ENCODE data around the gene ETDA.
"Not testable (repeated sequence)": the region's sequence is repeated elsewhere in the genome, so short reads cannot be mapped to it uniquely, and the experiment has no call there.

ETDA gene

GRCh38 chrX:135252011-135252518, at the start of gene ETDA:
TSS of gene ETDA (plus strand) at chrX:135252061. CDS start at chrX:135253277, 1,216 bp downstream.
- not testable (repeated sequence) for ATAC-seq

GRCh38 chrX:135206427-135206826, 45.4 kb upstream of the ETDA start:
- ATAC-seq = not testable (repeated sequence)

GRCh38 chrX:135213200-135213844, 38.5 kb upstream of the ETDA start:
- peak; percentile 93 to 98 for ATAC-seq

- ATAC-seq = not testable (repeated sequence)
Observed at GRCh38 chrX:135245989-135246388, 5.9 kb upstream of the ETDA start.

GRCh38 chrX:135256087-135256684, 4.3 kb downstream of the ETDA start:
- not testable (repeated sequence) for ATAC-seq

GRCh38 chrX:135256923-135257322, 5.1 kb downstream of the ETDA start:
- ATAC-seq = no peak

GRCh38 chrX:135257469-135257868, 5.6 kb downstream of the ETDA start:
- ATAC-seq = no peak

- not testable (repeated sequence) for ATAC-seq
Observed at GRCh38 chrX:135260976-135261375, 9.1 kb downstream of the ETDA start.

- not testable (repeated sequence) for ATAC-seq
Observed at GRCh38 chrX:135263376-135263775, 11.5 kb downstream of the ETDA start.

- no peak for ATAC-seq
Observed at GRCh38 chrX:135264206-135264605, 12.3 kb downstream of the ETDA start.

GRCh38 chrX:135273162-135273561, 21.3 kb downstream of the ETDA start:
- no peak for ATAC-seq

GRCh38 chrX:135275973-135276372, 24.1 kb downstream of the ETDA start:
- no peak for ATAC-seq

GRCh38 chrX:135287266-135287823, 35.5 kb downstream of the ETDA start:
- no peak for ATAC-seq

- ATAC-seq = peak; percentile 95 to 97
Observed at GRCh38 chrX:135295238-135295943, 43.5 kb downstream of the ETDA start.

GRCh38 chrX:135295944-135296305, 44.1 kb downstream of the ETDA start:
- ATAC-seq = peak; percentile 48 to 55

- no peak for ATAC-seq
Observed at GRCh38 chrX:135302269-135302873, 50.5 kb downstream of the ETDA start.
